Measurements from ENCODE around the gene GBGT1. TPM values are rescaled to one million over a fixed set of nuclear protein-coding genes. Genes with fewer than 3 reads are reported as not detected.
A peak's percentile ranks its signal among the peaks of the same experiment; 100 is the strongest.

Gene GBGT1
- total and polyA plus RNA-seq, 9 of the 15 experiments (the other 6 are each of a cell fraction or from before 2014, with no cell fraction given): 0.55 to 25.8 (median 13.7) TPM

DNA sequence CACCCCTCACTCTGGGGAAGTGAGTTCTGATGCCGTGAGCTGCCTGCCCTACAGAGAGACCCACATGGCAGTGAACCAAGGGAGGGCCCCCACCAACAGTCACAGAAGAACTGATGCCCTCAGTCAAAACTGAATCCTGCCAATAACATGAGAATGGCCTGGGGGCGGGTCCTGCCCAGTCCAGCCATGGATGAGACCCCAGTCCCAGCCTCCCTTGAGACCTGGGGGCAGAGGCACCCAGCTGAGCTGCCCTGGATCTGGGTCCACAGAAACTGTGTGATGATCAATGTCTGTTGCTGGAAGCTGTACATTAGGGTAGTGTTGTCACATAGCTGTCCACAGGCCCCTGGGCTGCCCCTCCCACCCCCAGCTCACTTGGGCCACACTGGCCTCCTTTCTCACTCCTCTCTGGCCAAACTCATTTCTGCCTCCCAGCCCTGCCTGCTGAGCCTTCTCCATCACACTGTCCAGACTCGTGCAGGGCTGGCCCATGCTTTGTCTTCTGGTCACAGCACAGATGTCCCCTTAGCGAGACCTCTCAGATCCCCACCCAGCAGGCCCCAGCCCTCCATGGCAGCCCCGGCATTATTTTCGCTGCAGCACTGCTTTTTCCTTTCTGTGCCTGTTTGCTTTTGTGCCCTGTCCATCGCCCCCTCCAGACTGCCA, 16.8 kb downstream of the GBGT1 start:
- in situ Hi-C loops (cut with MboI) (loop anchor here (5.0 kb wide), 1 partner anchor 40 kb away; no protein-coding TSS in a partner anchor), intact Hi-C loops (cut with micrococcal nuclease) (loop anchor here (5.0 kb wide), 3 partner anchors 105 to 170 kb away; partner anchors contain the start of gene GFI1B)
- Histone ChIP-seq H3K4me3 (peak overlapping the region; percentile 80; the same call in 1 of the 2 replicates), H2AFZ (ENCODE audit: low read depth, low read length) (no peak overlapping the region), H3K9me1 (ENCODE audit: control insufficient read depth, insufficient read depth, low read length) (peaks cover 5% of the 10 kb centered on the region), H3K27me3 (ENCODE audit: control insufficient read depth in 2 of 2, insufficient read depth in 2 of 2, low read length in 2 of 2) (no peaks in the 10 kb centered on the region), H3K27ac (ENCODE audit: extremely low read depth, low read depth, low read length) (no peak overlapping the region), H3K9me3 (replicated peaks; ENCODE audit: control insufficient read depth, insufficient read depth, low read depth, low read length) (no peaks in the 10 kb centered on the region), H3K79me2 (ENCODE audit: control insufficient read depth, insufficient read depth, low read length) (peaks cover 67% of the 10 kb centered on the region), H3K9ac (ENCODE audit: insufficient read depth in 1 of 2, low read depth in 2 of 2, low read length in 2 of 2) (peak overlapping the region; percentile 83 to 99; a peak in 3 of 4 replicates), H4K20me1 (replicated peaks; ENCODE audit: control insufficient read depth, insufficient read depth, low read length) (peaks cover 27% of the 10 kb centered on the region; the same call in 1 of the 2 replicates), H3K4me1 (replicated peaks in 1 of 2; ENCODE audit: control insufficient read depth in 2 of 2, insufficient read depth in 2 of 2, low read length in 2 of 2) (peaks cover 35 to 72% of the 10 kb centered on the region in 2 experiments), H3K4me2 (ENCODE audit: insufficient read depth, low read length) (peak overlapping the region; percentile 86; the same call in 1 of the 2 replicates), H3K36me3 (ENCODE audit: control insufficient read depth, insufficient read depth, low read length) (peaks cover 18% of the 10 kb centered on the region; the same call in 1 of the 3 replicates)
- ChIA-PET CTCF (ENCODE audit: low intra/inter-chr PET ratio) (interaction anchor here (3.0 kb wide), 1 partner anchor 43 kb away, joined by 26 read pairs; no protein-coding TSS in a partner anchor), POLR2A (interaction anchor here (0.8 to 1.6 kb wide), 6 partner anchors 10 to 168 kb away, joined by 3 to 8 read pairs (median 3); partner anchors contain the start of gene GFI1B)
- BruUV-seq (replicated peaks): no TSS peak
- 84% methylated on average over 5 of the region's 7 CpGs for WGBS (ENCODE audit: insufficient coverage, low coverage, missing lambda C conversion rate)
- ATAC-seq: no peak
- TF ChIP-seq FOXP1 (CRISPR knock-in tag; IDR thresholded peaks at IDR 0.05): peak; percentile 11; the same call in 1 of the 2 replicates
- 0 out of 2 replicates have a peak, but pooled peaks have one; percentile 28 for TF ChIP-seq ZFX (CRISPR knock-in tag; IDR thresholded peaks at IDR 0.05)
- TF ChIP-seq RB1 (IDR thresholded peaks at IDR 0.05; ENCODE audit: low read depth): no peak
- TF ChIP-seq, protein P1, sequence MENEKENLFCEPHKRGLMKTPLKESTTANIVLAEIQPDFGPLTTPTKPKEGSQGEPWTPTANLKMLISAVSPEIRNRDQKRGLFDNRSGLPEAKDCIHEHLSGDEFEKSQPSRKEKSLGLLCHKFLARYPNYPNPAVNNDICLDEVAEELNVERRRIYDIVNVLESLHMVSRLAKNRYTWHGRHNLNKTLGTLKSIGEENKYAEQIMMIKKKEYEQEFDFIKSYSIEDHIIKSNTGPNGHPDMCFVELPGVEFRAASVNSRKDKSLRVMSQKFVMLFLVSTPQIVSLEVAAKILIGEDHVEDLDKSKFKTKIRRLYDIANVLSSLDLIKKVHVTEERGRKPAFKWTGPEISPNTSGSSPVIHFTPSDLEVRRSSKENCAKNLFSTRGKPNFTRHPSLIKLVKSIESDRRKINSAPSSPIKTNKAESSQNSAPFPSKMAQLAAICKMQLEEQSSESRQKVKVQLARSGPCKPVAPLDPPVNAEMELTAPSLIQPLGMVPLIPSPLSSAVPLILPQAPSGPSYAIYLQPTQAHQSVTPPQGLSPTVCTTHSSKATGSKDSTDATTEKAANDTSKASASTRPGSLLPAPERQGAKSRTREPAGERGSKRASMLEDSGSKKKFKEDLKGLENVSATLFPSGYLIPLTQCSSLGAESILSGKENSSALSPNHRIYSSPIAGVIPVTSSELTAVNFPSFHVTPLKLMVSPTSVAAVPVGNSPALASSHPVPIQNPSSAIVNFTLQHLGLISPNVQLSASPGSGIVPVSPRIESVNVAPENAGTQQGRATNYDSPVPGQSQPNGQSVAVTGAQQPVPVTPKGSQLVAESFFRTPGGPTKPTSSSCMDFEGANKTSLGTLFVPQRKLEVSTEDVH (IDR thresholded peaks at IDR 0.05; ENCODE audit: low read depth, partially characterized antibody): no peak
- TF ChIP-seq, protein P2, sequence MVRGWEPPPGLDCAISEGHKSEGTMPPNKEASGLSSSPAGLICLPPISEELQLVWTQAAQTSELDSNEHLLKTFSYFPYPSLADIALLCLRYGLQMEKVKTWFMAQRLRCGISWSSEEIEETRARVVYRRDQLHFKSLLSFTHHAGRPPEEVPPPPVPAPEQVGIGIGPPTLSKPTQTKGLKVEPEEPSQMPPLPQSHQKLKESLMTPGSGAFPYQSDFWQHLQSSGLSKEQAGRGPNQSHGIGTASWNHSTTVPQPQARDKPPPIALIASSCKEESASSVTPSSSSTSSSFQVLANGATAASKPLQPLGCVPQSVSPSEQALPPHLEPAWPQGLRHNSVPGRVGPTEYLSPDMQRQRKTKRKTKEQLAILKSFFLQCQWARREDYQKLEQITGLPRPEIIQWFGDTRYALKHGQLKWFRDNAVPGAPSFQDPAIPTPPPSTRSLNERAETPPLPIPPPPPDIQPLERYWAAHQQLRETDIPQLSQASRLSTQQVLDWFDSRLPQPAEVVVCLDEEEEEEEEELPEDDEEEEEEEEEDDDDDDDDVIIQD (CRISPR knock-in tag; IDR thresholded peaks at IDR 0.05): no peak
- TF ChIP-seq, protein P3, sequence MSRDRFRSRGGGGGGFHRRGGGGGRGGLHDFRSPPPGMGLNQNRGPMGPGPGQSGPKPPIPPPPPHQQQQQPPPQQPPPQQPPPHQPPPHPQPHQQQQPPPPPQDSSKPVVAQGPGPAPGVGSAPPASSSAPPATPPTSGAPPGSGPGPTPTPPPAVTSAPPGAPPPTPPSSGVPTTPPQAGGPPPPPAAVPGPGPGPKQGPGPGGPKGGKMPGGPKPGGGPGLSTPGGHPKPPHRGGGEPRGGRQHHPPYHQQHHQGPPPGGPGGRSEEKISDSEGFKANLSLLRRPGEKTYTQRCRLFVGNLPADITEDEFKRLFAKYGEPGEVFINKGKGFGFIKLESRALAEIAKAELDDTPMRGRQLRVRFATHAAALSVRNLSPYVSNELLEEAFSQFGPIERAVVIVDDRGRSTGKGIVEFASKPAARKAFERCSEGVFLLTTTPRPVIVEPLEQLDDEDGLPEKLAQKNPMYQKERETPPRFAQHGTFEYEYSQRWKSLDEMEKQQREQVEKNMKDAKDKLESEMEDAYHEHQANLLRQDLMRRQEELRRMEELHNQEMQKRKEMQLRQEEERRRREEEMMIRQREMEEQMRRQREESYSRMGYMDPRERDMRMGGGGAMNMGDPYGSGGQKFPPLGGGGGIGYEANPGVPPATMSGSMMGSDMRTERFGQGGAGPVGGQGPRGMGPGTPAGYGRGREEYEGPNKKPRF (IDR thresholded peaks at IDR 0.05; ENCODE audit: low read depth, low read length): no peak
- no peak for TF ChIP-seq KLF6 (CRISPR knock-in tag; IDR thresholded peaks at IDR 0.05; ENCODE audit: borderline replicate concordance)
- TF ChIP-seq, protein P4, sequence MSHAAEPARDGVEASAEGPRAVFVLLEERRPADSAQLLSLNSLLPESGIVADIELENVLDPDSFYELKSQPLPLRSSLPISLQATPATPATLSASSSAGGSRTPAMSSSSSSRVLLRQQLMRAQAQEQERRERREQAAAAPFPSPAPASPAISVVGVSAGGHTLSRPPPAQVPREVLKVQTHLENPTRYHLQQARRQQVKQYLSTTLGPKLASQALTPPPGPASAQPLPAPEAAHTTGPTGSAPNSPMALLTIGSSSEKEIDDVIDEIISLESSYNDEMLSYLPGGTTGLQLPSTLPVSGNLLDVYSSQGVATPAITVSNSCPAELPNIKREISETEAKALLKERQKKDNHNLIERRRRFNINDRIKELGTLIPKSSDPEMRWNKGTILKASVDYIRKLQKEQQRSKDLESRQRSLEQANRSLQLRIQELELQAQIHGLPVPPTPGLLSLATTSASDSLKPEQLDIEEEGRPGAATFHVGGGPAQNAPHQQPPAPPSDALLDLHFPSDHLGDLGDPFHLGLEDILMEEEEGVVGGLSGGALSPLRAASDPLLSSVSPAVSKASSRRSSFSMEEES (CRISPR knock-in tag; IDR thresholded peaks at IDR 0.05): no peak
- FAIRE-seq: no peak
- no peak for DNase-seq (ENCODE audit: extremely low read depth in 1 of 4, low spot score in 3 of 4)

All from K562 (cell line).